K562 (cell line): ENCODE results near the gene FILIP1L. TPM values are rescaled to one million over a fixed set of nuclear protein-coding genes. Genes with fewer than 3 reads are reported as not detected.
A peak's percentile ranks its signal among the peaks of the same experiment; 100 is the strongest.

ENCODE experiments used
- ATF7 ChIP-seq: fragments of 450-650 bp; IDR thresholded peaks from 2 replicates; pipeline ENCODE4 v1.7.1; 2014; ENCODE audit warnings: mild to moderate bottlenecking, moderate library complexity
- ERF ChIP-seq: fragments of 450-650 bp; formaldehyde crosslinking; IDR thresholded peaks from 2 replicates; pipeline ENCODE4 v1.4.0; 2020; ENCODE audit warnings: mild to moderate bottlenecking, mixed read lengths
- HOXB6 ChIP-seq: fragments of 250-450 bp; sonication (Bioruptor Pico); IDR thresholded peaks from 2 replicates; pipeline ENCODE4 v1.5.1; 2022; ENCODE audit warnings: mild to moderate bottlenecking, borderline replicate concordance
- MCM2 ChIP-seq: fragments of 450-650 bp; IDR thresholded peaks from 2 replicates; pipeline ENCODE4 v1.6.1; 2017; ENCODE audit warnings: low read depth, mild to moderate bottlenecking
- PBX2 ChIP-seq, 2 experiments: IDR thresholded peaks in 1 of 2; conservative IDR thresholded peaks in 1 of 2; 2 replicates each; pipeline ENCODE4 v1.6.1; 2016; ENCODE audit warnings: low read depth in 2 of 2, mild to moderate bottlenecking in 1 of 2, missing compliant biosample characterization in 1 of 2, missing genetic modification characterization in 1 of 2, moderate library complexity in 1 of 2
- TAL1 ChIP-seq: fragments of 450-650 bp; IDR thresholded peaks from 2 replicates; pipeline ENCODE4 v1.6.1; 2016; ENCODE audit warnings: mild to moderate bottlenecking
- ZNF277 ChIP-seq: fragments of 250-450 bp; sonication (Bioruptor Pico); IDR thresholded peaks from 2 replicates; pipeline ENCODE4 v1.8.0; 2022; ENCODE audit warnings: inconsistent platforms, mild to moderate bottlenecking, moderate library complexity, borderline replicate concordance
- ZNF512 ChIP-seq: IDR thresholded peaks from 2 replicates; pipeline ENCODE4 v1.6.1; 2016; ENCODE audit warnings: missing genetic modification characterization, missing compliant biosample characterization
- polyA plus RNA-seq, 8 experiments: library from polyadenylated mRNA; depleted of rRNA in 4 of 8; stranded (reverse) in 5 of 8; unstranded in 3 of 8; fragments of >200 nt; fragmentation: Nextera tagmentation in 2 of 8; fragmentation: Illumina TruSeq in 1 of 8; extraction: Ambion mirVana in 2 of 8; extraction: Trizol in 1 of 8; gene quantifications; 2 replicates each; pipeline versions ENCODE4 v1.2.1 to v1.2.3, GENCODE V29; 2011 to 2014; ENCODE audit warnings: inconsistent platforms in 1 of 8, missing spikeins in 1 of 8
- total RNA-seq, 7 experiments: library from RNA; depleted of rRNA in 6 of 7; stranded (reverse); fragments of >200 nt in 6 of 7; fragmentation: Illumina TruSeq in 2 of 7; extraction: Trizol in 2 of 7; gene quantifications; 2 replicates each; pipeline versions ENCODE4 v1.2.1 to v1.2.3, GENCODE V29; 2011 to 2021; ENCODE audit warnings: low replicate concordance in 1 of 7
- TF ChIP-seq, protein P1 (sequence below): sonication (generic); formaldehyde crosslinking; IDR thresholded peaks from 2 replicates; pipeline ENCODE4 v1.9.0; 2022; ENCODE audit warnings: mild to moderate bottlenecking, missing genetic modification reagents
- TF ChIP-seq, protein P2 (sequence below): fragments of 450-650 bp; formaldehyde crosslinking; IDR thresholded peaks from 2 replicates; pipeline ENCODE4 v1.4.0; 2022; ENCODE audit warnings: missing genetic modification characterization
- TF ChIP-seq, protein P3 (sequence below): fragments of 450-650 bp; IDR thresholded peaks from 2 replicates; pipeline ENCODE4 v1.6.1; 2016
- TF ChIP-seq, protein P4 (sequence below): fragments of 250-450 bp; sonication (Bioruptor Pico); IDR thresholded peaks from 2 replicates; pipeline ENCODE4 v1.8.0; 2021; ENCODE audit warnings: mild to moderate bottlenecking, moderate library complexity
- TF ChIP-seq, protein P5 (sequence below): sonication (generic); formaldehyde crosslinking; IDR thresholded peaks from 2 replicates; pipeline ENCODE4 v1.8.1; 2023; ENCODE audit warnings: mild to moderate bottlenecking, missing genetic modification reagents

Gene FILIP1L
- total and polyA plus RNA-seq, 9 of the 15 experiments (the other 6 are each of a cell fraction or from before 2014, with no cell fraction given): 0.50 to 2.1 (median 1.1) TPM

GRCh38 chr3:99817437-99818240 is 296.7 kb downstream of the FILIP1L start, which contains the start of gene CMSS1 (continued):
- TF ChIP-seq, protein P1, sequence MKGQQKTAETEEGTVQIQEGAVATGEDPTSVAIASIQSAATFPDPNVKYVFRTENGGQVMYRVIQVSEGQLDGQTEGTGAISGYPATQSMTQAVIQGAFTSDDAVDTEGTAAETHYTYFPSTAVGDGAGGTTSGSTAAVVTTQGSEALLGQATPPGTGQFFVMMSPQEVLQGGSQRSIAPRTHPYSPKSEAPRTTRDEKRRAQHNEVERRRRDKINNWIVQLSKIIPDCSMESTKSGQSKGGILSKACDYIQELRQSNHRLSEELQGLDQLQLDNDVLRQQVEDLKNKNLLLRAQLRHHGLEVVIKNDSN (CRISPR knock-in tag): no peak
- TF ChIP-seq TAL1 (no peak), MCM2 (no peak), ZNF512 (tag) (no peak), HOXB6 (CRISPR knock-in tag) (no peak), ATF7 (peak; percentile 99), ERF (CRISPR knock-in tag) (peak; percentile 82; the same call in 1 of the 2 replicates), PBX2 (CRISPR knock-in tag; IDR thresholded peaks at IDR 0.05; ENCODE audit: low read depth) (no peak), PBX2 (tag; conservative IDR thresholded peaks at IDR 0.05; ENCODE audit: low read depth) (no peak), ZNF277 (CRISPR knock-in tag) (no peak)
- TF ChIP-seq, protein P2, sequence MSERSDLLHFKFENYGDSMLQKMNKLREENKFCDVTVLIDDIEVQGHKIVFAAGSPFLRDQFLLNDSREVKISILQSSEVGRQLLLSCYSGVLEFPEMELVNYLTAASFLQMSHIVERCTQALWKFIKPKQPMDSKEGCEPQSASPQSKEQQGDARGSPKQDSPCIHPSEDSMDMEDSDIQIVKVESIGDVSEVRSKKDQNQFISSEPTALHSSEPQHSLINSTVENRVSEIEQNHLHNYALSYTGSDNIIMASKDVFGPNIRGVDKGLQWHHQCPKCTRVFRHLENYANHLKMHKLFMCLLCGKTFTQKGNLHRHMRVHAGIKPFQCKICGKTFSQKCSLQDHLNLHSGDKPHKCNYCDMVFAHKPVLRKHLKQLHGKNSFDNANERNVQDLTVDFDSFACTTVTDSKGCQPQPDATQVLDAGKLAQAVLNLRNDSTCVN (CRISPR knock-in tag): no peak
- TF ChIP-seq, protein P3, sequence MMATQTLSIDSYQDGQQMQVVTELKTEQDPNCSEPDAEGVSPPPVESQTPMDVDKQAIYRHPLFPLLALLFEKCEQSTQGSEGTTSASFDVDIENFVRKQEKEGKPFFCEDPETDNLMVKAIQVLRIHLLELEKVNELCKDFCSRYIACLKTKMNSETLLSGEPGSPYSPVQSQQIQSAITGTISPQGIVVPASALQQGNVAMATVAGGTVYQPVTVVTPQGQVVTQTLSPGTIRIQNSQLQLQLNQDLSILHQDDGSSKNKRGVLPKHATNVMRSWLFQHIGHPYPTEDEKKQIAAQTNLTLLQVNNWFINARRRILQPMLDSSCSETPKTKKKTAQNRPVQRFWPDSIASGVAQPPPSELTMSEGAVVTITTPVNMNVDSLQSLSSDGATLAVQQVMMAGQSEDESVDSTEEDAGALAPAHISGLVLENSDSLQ: no peak
- TF ChIP-seq, protein P4, sequence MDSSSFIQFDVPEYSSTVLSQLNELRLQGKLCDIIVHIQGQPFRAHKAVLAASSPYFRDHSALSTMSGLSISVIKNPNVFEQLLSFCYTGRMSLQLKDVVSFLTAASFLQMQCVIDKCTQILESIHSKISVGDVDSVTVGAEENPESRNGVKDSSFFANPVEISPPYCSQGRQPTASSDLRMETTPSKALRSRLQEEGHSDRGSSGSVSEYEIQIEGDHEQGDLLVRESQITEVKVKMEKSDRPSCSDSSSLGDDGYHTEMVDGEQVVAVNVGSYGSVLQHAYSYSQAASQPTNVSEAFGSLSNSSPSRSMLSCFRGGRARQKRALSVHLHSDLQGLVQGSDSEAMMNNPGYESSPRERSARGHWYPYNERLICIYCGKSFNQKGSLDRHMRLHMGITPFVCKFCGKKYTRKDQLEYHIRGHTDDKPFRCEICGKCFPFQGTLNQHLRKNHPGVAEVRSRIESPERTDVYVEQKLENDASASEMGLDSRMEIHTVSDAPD (CRISPR knock-in tag): no peak
- TF ChIP-seq, protein P5, sequence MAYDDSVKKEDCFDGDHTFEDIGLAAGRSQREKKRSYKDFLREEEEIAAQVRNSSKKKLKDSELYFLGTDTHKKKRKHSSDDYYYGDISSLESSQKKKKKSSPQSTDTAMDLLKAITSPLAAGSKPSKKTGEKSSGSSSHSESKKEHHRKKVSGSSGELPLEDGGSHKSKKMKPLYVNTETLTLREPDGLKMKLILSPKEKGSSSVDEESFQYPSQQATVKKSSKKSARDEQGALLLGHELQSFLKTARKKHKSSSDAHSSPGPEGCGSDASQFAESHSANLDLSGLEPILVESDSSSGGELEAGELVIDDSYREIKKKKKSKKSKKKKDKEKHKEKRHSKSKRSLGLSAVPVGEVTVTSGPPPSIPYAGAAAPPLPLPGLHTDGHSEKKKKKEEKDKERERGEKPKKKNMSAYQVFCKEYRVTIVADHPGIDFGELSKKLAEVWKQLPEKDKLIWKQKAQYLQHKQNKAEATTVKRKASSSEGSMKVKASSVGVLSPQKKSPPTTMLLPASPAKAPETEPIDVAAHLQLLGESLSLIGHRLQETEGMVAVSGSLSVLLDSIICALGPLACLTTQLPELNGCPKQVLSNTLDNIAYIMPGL (CRISPR knock-in tag): no peak
